OCI-LY3 (cell line): ENCODE results near the gene NEDD8.

Experiments used
- CTCF ChIP-seq: fragments of 200-600, 300-600 bp; sonication (generic); IDR thresholded peaks from 2 replicates; pipeline ENCODE4 v1.5.1; 2014; ENCODE audit warnings: antibody characterized with exemption, low read length, low read depth
- EZH2phosphoT487 ChIP-seq: fragments of 200-600 bp; shearing (Covaris generic); IDR thresholded peaks from 2 replicates; pipeline ENCODE4 v1.6.1; 2018; ENCODE audit warnings: antibody characterized with exemption, mixed run types, low read depth

DNA sequence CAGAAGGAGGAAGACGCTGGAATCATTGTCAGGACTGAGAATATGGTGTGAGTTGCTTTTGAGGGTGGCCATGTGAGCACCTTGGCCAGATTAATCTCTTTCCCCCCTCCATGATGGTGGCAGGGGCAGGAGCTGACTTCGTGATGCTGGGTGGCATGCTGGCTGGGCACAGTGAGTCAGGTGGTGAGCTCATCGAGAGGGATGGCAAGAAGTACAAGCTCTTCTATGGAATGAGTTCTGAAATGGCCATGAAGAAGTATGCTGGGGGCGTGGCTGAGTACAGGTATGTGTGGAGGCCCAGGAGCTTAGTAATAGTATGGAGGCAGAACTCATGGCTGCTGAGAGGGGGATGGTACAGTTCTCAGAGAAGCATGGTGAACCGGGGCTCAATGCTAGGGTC lies 6.0 kb upstream of the NEDD8 start:
- TF ChIP-seq CTCF (no peak), EZH2phosphoT487 (no peak)
